ENCODE measurements around the gene TRIM41. TPM values are rescaled to one million over a fixed set of nuclear protein-coding genes. Genes with fewer than 3 reads are reported as not detected.
A peak's percentile ranks its signal among the peaks of the same experiment; 100 is the strongest.

Gene TRIM41
- polyA plus RNA-seq, 1 of the 3 experiments (the other 2 are of a cell fraction): 35.9 TPM

DNA sequence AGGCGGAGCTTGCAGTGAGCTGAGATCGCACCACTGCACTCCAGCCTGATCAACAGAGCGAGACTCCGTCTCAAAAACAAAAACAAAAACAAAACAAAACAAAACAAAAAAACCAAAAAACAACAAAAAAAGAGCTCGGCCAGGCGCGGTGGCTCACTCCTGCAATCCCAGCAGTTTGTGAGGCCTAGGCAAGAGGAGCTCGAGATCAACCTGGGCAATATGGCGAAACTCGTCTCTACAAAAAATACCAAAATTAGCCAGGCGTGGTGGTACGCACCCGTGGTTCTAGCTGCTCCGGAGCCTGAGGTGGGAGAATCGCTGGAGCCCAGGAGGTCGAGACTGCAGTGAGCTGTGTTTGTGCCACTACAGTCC lies 38.2 kb upstream of the TRIM41 start:
- Histone ChIP-seq H3F3A (replicated peaks; ENCODE audit: insufficient read depth) (peaks cover 30% of the 10 kb centered on the region), H3K36me3 (replicated peaks in 1 of 2; ENCODE audit: control insufficient read depth in 1 of 2, insufficient read depth in 2 of 2, low read length in 1 of 2) (no peaks in the 10 kb centered on the region), H3K9me3 (no peaks in the 10 kb centered on the region), H3K27me3 (ENCODE audit: insufficient read depth) (no peaks in the 10 kb centered on the region), H2AFZ (ENCODE audit: low read depth) (peak overlapping the region; percentile 100), H4K20me1 (ENCODE audit: insufficient read depth) (no peaks in the 10 kb centered on the region), H3K9ac (no peak overlapping the region), H3K27ac (ENCODE audit: low read depth in 2 of 2, low read length in 1 of 2) (peak overlapping the region in 1 of 2 experiments; percentile 73; a peak in 2 of 4 replicates), H3K79me2 (ENCODE audit: insufficient read depth) (no peaks in the 10 kb centered on the region), H3K4me3 (ENCODE audit: low read depth in 2 of 2, low read length in 1 of 2) (peak overlapping the region in 1 of 2 experiments; percentile 70; a peak in 2 of 4 replicates), H3K4me2 (peak overlapping the region; percentile 87; the same call in 1 of the 2 replicates), H3K9me2 (no peaks in the 10 kb centered on the region), H3K4me1 (ENCODE audit: control insufficient read depth in 1 of 2, insufficient read depth in 2 of 2, low read depth in 1 of 2, low read length in 1 of 2) (no peaks in the 10 kb centered on the region; a peak in 1 of 4 replicates)
- WGBS (ENCODE audit: low lambda C conversion rate): 86% methylated on average over 16 of the region's 16 CpGs
- ChIA-PET CTCF (interaction anchor here (0.7 to 2.8 kb wide), 26 partner anchors 8 to 400 kb away, joined by 3 to 25 read pairs (median 4); partner anchors contain the start of genes RACK1, TRIM41 and TRIM7), POLR2A (interaction anchor here (0.7 to 1.4 kb wide), 3 partner anchors 12 to 39 kb away, joined by 3 to 8 read pairs (median 4); partner anchors contain the start of gene TRIM41)
- no peak for TF ChIP-seq RCOR1 (IDR thresholded peaks at IDR 0.05; ENCODE audit: low read length)
- no peak for DNase-seq

DNA sequence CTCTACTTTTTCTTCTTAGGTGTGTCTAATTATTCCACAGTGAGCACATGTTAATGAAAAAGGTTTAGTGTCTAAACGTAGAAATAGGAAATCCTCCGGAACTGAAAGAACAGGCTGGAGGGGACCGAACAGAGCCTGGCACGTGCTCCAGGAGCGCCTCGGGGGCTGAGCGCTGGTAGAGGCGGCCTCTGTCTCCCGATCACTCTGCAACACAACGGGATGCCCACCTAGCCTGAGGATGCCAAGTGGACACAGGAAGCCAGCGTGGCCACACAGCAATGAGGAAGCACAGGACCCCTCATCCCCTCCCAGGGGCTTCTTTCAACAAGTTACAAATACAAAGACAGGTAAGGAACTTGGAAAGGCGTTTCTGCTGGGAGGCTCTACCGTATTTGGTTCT lies 37.5 kb upstream of the TRIM41 start:
- POLR2A ChIA-PET: no interaction called here
- no peak for TF ChIP-seq FOSL2 (IDR thresholded peaks at IDR 0.05; ENCODE audit: borderline replicate concordance, low read depth)
- TF ChIP-seq, protein P1, sequence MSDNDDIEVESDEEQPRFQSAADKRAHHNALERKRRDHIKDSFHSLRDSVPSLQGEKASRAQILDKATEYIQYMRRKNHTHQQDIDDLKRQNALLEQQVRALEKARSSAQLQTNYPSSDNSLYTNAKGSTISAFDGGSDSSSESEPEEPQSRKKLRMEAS (IDR thresholded peaks at IDR 0.05; ENCODE audit: low read depth): no peak
- TF ChIP-seq, protein P2, sequence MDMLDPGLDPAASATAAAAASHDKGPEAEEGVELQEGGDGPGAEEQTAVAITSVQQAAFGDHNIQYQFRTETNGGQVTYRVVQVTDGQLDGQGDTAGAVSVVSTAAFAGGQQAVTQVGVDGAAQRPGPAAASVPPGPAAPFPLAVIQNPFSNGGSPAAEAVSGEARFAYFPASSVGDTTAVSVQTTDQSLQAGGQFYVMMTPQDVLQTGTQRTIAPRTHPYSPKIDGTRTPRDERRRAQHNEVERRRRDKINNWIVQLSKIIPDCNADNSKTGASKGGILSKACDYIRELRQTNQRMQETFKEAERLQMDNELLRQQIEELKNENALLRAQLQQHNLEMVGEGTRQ (IDR thresholded peaks at IDR 0.05; ENCODE audit: borderline replicate concordance, low read depth, low read length): no peak
- no peak for TF ChIP-seq TAF1 (IDR thresholded peaks at IDR 0.05; ENCODE audit: borderline replicate concordance, low read depth, low read length)
- no peak for TF ChIP-seq GATA2 (CRISPR knock-in tag; IDR thresholded peaks at IDR 0.05)
- TF ChIP-seq NFIC (IDR thresholded peaks at IDR 0.05; ENCODE audit: borderline replicate concordance): no peak
- TF ChIP-seq, protein P3, sequence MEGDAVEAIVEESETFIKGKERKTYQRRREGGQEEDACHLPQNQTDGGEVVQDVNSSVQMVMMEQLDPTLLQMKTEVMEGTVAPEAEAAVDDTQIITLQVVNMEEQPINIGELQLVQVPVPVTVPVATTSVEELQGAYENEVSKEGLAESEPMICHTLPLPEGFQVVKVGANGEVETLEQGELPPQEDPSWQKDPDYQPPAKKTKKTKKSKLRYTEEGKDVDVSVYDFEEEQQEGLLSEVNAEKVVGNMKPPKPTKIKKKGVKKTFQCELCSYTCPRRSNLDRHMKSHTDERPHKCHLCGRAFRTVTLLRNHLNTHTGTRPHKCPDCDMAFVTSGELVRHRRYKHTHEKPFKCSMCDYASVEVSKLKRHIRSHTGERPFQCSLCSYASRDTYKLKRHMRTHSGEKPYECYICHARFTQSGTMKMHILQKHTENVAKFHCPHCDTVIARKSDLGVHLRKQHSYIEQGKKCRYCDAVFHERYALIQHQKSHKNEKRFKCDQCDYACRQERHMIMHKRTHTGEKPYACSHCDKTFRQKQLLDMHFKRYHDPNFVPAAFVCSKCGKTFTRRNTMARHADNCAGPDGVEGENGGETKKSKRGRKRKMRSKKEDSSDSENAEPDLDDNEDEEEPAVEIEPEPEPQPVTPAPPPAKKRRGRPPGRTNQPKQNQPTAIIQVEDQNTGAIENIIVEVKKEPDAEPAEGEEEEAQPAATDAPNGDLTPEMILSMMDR (IDR thresholded peaks at IDR 0.05): no peak
- no peak for TF ChIP-seq EZH2phosphoT487 (IDR thresholded peaks at IDR 0.05; ENCODE audit: borderline replicate concordance, low read depth)
- no peak for TF ChIP-seq GABPA (IDR thresholded peaks at IDR 0.05; ENCODE audit: low read depth)
- no peak for TF ChIP-seq CHD2 (IDR thresholded peaks at IDR 0.05; ENCODE audit: low read length, partially characterized antibody)
- TF ChIP-seq RFX5 (IDR thresholded peaks at IDR 0.05; ENCODE audit: low read length): no peak
- TF ChIP-seq EP300 (IDR thresholded peaks at IDR 0.05; ENCODE audit: borderline replicate concordance in 1 of 2, low read depth in 1 of 2, low read length in 1 of 2): no peak
- no peak for TF ChIP-seq RXRA (IDR thresholded peaks at IDR 0.05; ENCODE audit: borderline replicate concordance, low read depth)
- TF ChIP-seq SMC3 (IDR thresholded peaks at IDR 0.05; ENCODE audit: low read depth, low read length): no peak
- TF ChIP-seq, protein P4, sequence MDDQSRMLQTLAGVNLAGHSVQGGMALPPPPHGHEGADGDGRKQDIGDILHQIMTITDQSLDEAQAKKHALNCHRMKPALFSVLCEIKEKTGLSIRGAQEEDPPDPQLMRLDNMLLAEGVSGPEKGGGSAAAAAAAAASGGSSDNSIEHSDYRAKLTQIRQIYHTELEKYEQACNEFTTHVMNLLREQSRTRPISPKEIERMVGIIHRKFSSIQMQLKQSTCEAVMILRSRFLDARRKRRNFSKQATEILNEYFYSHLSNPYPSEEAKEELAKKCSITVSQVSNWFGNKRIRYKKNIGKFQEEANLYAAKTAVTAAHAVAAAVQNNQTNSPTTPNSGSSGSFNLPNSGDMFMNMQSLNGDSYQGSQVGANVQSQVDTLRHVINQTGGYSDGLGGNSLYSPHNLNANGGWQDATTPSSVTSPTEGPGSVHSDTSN (IDR thresholded peaks at IDR 0.05): no peak
- Histone ChIP-seq H3K36me3 (replicated peaks in 1 of 2; ENCODE audit: control insufficient read depth in 1 of 2, insufficient read depth in 2 of 2, low read length in 1 of 2) (no peaks in the 10 kb centered on the region), H3K9me3 (no peaks in the 10 kb centered on the region), H3F3A (replicated peaks; ENCODE audit: insufficient read depth) (peaks cover 30% of the 10 kb centered on the region), H3K27me3 (ENCODE audit: insufficient read depth) (no peaks in the 10 kb centered on the region), H3K9ac (no peak overlapping the region), H3K27ac (ENCODE audit: low read depth in 2 of 2, low read length in 1 of 2) (no peak overlapping the region), H3K4me1 (ENCODE audit: control insufficient read depth in 1 of 2, insufficient read depth in 2 of 2, low read depth in 1 of 2, low read length in 1 of 2) (peaks cover 0 to 3% of the 10 kb centered on the region in 2 experiments; a peak in 1 of 4 replicates), H2AFZ (ENCODE audit: low read depth) (no peak overlapping the region), H3K79me2 (ENCODE audit: insufficient read depth) (no peaks in the 10 kb centered on the region), H3K4me2 (no peak overlapping the region), H3K9me2 (no peaks in the 10 kb centered on the region), H3K4me3 (ENCODE audit: low read depth in 2 of 2, low read length in 1 of 2) (no peak overlapping the region), H4K20me1 (ENCODE audit: insufficient read depth) (no peaks in the 10 kb centered on the region)
- DNase-seq: no peak
- WGBS (ENCODE audit: low lambda C conversion rate): 89% methylated on average over 13 of the region's 13 CpGs
- CTCF ChIA-PET: interaction anchor here (1.3 to 2.6 kb wide), 9 partner anchors 10 to 55 kb away, joined by 5 to 25 read pairs (median 10); partner anchors contain the start of gene TRIM7
